HepG2 (cell line): ENCODE measurements around the gene RBM14. TPM values are rescaled to one million over a fixed set of nuclear protein-coding genes. Genes with fewer than 3 reads are reported as not detected.

Experiments
- ARNTL ChIP-seq: sonication (generic); formaldehyde crosslinking; IDR thresholded peaks from 2 replicates; pipeline ENCODE4 v1.4.0; 2020; ENCODE audit warnings: mild to moderate bottlenecking, missing genetic modification reagents
- CHD2 ChIP-seq: IDR thresholded peaks from 2 replicates; pipeline ENCODE4 v1.6.1; 2011; ENCODE audit warnings: low read depth, low read length, improper control_type of control experiment
- ESRRA ChIP-seq: sonication (generic); formaldehyde crosslinking; IDR thresholded peaks from 2 replicates; pipeline ENCODE4 v1.5.1; 2020; ENCODE audit warnings: mild to moderate bottlenecking, low read depth, missing genetic modification reagents
- KLF15 ChIP-seq: sonication (generic); formaldehyde crosslinking; IDR thresholded peaks from 2 replicates; pipeline ENCODE4 v1.8.1; 2023; ENCODE audit warnings: borderline replicate concordance, mild to moderate bottlenecking, inconsistent platforms, missing genetic modification reagents, mixed read lengths
- KLF16 ChIP-seq, 2 experiments: sonication (generic) in 1 of 2; formaldehyde crosslinking in 1 of 2; IDR thresholded peaks; 2 replicates each; pipeline versions ENCODE4 v1.6.1 to v1.8.0; 2016 to 2023; ENCODE audit warnings: missing genetic modification reagents in 2 of 2, missing compliant biosample characterization in 1 of 2
- NAIF1 ChIP-seq: sonication (generic); formaldehyde crosslinking; IDR thresholded peaks from 2 replicates; pipeline ENCODE4 v1.5.0; 2020; ENCODE audit warnings: mild to moderate bottlenecking, missing genetic modification reagents, borderline replicate concordance
- REXO4 ChIP-seq: sonication (generic); formaldehyde crosslinking; IDR thresholded peaks from 2 replicates; pipeline ENCODE4 v1.8.0; 2022; ENCODE audit warnings: missing genetic modification reagents, mild to moderate bottlenecking, borderline replicate concordance
- RNF2 ChIP-seq: fragments of 450-650 bp; conservative IDR thresholded peaks from 2 replicates; pipeline ENCODE4 v1.6.1; 2016; ENCODE audit warnings: low read depth
- SAFB2 ChIP-seq: sonication (generic); formaldehyde crosslinking; IDR thresholded peaks from 2 replicates; pipeline ENCODE4 v1.5.1; 2020; ENCODE audit warnings: missing genetic modification reagents, low read depth, mild to moderate bottlenecking, borderline replicate concordance
- SKI ChIP-seq: fragments of 450-650 bp; IDR thresholded peaks from one replicate; pipeline ENCODE4 v1.6.1; 2018; ENCODE audit warnings: mild to moderate bottlenecking; ENCODE audit not compliant: partially characterized antibody
- ZFP36 ChIP-seq: fragments of 150-350 bp; IDR thresholded peaks from 2 replicates; pipeline ENCODE4 v1.6.1; 2018; ENCODE audit warnings: borderline replicate concordance, low read length, low read depth; ENCODE audit not compliant: partially characterized antibody
- ZNF121 ChIP-seq: sonication (generic); formaldehyde crosslinking; IDR thresholded peaks from 2 replicates; pipeline ENCODE4 v1.5.0; 2020; ENCODE audit warnings: mild to moderate bottlenecking, missing genetic modification reagents
- ZNF143 ChIP-seq: sonication (generic); formaldehyde crosslinking; IDR thresholded peaks from 2 replicates; pipeline ENCODE4 v1.4.0; 2020; ENCODE audit warnings: missing genetic modification reagents
- ZNF484 ChIP-seq: sonication (generic); formaldehyde crosslinking; IDR thresholded peaks from 2 replicates; pipeline ENCODE4 v1.5.1; 2020; ENCODE audit warnings: mild to moderate bottlenecking, low read depth, missing genetic modification reagents, borderline replicate concordance
- ZNF670 ChIP-seq: sonication (generic); formaldehyde crosslinking; IDR thresholded peaks from 2 replicates; pipeline ENCODE4 v1.8.0; 2022; ENCODE audit warnings: mild to moderate bottlenecking, missing genetic modification reagents, borderline replicate concordance
- polyA plus RNA-seq, 8 experiments: library from polyadenylated mRNA; depleted of rRNA in 3 of 8; stranded (reverse) in 7 of 8; unstranded in 1 of 8; fragments of >200 nt; fragmentation: Illumina TruSeq in 4 of 8; extraction: Trizol in 4 of 8; gene quantifications; 2 replicates each; pipeline versions ENCODE4 v1.2.1 to v1.2.3, GENCODE V29; 2011 to 2016; ENCODE audit warnings: low read depth in 4 of 8, missing spikeins in 1 of 8, mixed read lengths in 1 of 8; ENCODE audit not compliant: insufficient read depth in 1 of 8
- total RNA-seq, 5 experiments: library from RNA; depleted of rRNA; stranded (reverse); fragments of >200 nt; fragmentation: Illumina TruSeq; extraction: Trizol; gene quantifications; 2 replicates each; pipeline ENCODE4 v1.2.3, GENCODE V29; 2016; ENCODE audit warnings: low read depth in 1 of 5
- TF ChIP-seq, protein P1 (sequence below): sonication (generic); formaldehyde crosslinking; IDR thresholded peaks from 2 replicates; pipeline ENCODE4 v1.5.0; 2020; ENCODE audit warnings: mild to moderate bottlenecking, missing genetic modification reagents, borderline replicate concordance
- TF ChIP-seq, protein P2 (sequence below), 2 experiments: fragments of 450-650 bp in 1 of 2; sonication (generic) in 1 of 2; formaldehyde crosslinking; IDR thresholded peaks; 2 replicates each; pipeline versions ENCODE4 v1.5.0 to v1.8.0; 2020 to 2022; ENCODE audit warnings: mild to moderate bottlenecking in 1 of 2, missing genetic modification reagents in 1 of 2
- TF ChIP-seq, protein P3 (sequence below): sonication (generic); formaldehyde crosslinking; IDR thresholded peaks from 2 replicates; pipeline ENCODE4 v1.8.0; 2022; ENCODE audit warnings: low read depth, missing genetic modification reagents

Gene RBM14
- total and polyA plus RNA-seq, 2 of the 13 experiments (the other 11 are each of a cell fraction or from before 2014, with no cell fraction given): 12.7 to 44.1 TPM

GRCh38 chr11:66616379-66617154 lies at the start of gene RBM14 (continued):
- TF ChIP-seq, protein P1, sequence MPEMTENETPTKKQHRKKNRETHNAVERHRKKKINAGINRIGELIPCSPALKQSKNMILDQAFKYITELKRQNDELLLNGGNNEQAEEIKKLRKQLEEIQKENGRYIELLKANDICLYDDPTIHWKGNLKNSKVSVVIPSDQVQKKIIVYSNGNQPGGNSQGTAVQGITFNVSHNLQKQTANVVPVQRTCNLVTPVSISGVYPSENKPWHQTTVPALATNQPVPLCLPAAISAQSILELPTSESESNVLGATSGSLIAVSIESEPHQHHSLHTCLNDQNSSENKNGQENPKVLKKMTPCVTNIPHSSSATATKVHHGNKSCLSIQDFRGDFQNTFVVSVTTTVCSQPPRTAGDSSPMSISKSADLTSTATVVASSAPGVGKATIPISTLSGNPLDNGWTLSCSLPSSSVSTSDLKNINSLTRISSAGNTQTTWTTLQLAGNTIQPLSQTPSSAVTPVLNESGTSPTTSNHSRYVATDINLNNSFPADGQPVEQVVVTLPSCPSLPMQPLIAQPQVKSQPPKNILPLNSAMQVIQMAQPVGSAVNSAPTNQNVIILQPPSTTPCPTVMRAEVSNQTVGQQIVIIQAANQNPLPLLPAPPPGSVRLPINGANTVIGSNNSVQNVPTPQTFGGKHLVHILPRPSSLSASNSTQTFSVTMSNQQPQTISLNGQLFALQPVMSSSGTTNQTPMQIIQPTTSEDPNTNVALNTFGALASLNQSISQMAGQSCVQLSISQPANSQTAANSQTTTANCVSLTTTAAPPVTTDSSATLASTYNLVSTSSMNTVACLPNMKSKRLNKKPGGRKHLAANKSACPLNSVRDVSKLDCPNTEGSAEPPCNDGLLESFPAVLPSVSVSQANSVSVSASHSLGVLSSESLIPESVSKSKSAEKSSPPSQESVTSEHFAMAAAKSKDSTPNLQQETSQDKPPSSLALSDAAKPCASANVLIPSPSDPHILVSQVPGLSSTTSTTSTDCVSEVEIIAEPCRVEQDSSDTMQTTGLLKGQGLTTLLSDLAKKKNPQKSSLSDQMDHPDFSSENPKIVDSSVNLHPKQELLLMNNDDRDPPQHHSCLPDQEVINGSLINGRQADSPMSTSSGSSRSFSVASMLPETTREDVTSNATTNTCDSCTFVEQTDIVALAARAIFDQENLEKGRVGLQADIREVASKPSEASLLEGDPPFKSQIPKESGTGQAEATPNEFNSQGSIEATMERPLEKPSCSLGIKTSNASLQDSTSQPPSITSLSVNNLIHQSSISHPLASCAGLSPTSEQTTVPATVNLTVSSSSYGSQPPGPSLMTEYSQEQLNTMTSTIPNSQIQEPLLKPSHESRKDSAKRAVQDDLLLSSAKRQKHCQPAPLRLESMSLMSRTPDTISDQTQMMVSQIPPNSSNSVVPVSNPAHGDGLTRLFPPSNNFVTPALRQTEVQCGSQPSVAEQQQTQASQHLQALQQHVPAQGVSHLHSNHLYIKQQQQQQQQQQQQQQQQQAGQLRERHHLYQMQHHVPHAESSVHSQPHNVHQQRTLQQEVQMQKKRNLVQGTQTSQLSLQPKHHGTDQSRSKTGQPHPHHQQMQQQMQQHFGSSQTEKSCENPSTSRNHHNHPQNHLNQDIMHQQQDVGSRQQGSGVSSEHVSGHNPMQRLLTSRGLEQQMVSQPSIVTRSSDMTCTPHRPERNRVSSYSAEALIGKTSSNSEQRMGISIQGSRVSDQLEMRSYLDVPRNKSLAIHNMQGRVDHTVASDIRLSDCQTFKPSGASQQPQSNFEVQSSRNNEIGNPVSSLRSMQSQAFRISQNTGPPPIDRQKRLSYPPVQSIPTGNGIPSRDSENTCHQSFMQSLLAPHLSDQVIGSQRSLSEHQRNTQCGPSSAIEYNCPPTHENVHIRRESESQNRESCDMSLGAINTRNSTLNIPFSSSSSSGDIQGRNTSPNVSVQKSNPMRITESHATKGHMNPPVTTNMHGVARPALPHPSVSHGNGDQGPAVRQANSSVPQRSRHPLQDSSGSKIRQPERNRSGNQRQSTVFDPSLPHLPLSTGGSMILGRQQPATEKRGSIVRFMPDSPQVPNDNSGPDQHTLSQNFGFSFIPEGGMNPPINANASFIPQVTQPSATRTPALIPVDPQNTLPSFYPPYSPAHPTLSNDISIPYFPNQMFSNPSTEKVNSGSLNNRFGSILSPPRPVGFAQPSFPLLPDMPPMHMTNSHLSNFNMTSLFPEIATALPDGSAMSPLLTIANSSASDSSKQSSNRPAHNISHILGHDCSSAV (CRISPR knock-in tag): no peak
- TF ChIP-seq ARNTL (CRISPR knock-in tag) (peak; percentile 82; the same call in 1 of the 2 replicates), RNF2 (peak; percentile 83; the same call in 1 of the 2 replicates), ESRRA (CRISPR knock-in tag) (no peak), ZNF670 (no peak), CHD2 (peak; percentile 69), ZNF143 (CRISPR knock-in tag) (peak; percentile 54), REXO4 (CRISPR knock-in tag) (peak; percentile 26; the same call in 1 of the 2 replicates), NAIF1 (CRISPR knock-in tag) (no peak), KLF15 (CRISPR knock-in tag) (peak; percentile 83), SAFB2 (CRISPR knock-in tag) (peak; percentile 64; the same call in 1 of the 2 replicates), ZNF121 (no peak), ZNF484 (CRISPR knock-in tag) (no peak), KLF16 (CRISPR knock-in tag; IDR thresholded peaks at IDR 0.05) (0 out of 4 replicates have a peak, but pooled peaks of 1 of the 2 experiments have one; percentile 61), SKI (peak; percentile 69), ZFP36 (no peak)
- TF ChIP-seq, protein P2, sequence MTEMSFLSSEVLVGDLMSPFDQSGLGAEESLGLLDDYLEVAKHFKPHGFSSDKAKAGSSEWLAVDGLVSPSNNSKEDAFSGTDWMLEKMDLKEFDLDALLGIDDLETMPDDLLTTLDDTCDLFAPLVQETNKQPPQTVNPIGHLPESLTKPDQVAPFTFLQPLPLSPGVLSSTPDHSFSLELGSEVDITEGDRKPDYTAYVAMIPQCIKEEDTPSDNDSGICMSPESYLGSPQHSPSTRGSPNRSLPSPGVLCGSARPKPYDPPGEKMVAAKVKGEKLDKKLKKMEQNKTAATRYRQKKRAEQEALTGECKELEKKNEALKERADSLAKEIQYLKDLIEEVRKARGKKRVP (CRISPR knock-in tag; IDR thresholded peaks at IDR 0.05): peak in 1 of 2 experiments; percentile 55; a peak in 1 of 4 replicates
- TF ChIP-seq, protein P3, sequence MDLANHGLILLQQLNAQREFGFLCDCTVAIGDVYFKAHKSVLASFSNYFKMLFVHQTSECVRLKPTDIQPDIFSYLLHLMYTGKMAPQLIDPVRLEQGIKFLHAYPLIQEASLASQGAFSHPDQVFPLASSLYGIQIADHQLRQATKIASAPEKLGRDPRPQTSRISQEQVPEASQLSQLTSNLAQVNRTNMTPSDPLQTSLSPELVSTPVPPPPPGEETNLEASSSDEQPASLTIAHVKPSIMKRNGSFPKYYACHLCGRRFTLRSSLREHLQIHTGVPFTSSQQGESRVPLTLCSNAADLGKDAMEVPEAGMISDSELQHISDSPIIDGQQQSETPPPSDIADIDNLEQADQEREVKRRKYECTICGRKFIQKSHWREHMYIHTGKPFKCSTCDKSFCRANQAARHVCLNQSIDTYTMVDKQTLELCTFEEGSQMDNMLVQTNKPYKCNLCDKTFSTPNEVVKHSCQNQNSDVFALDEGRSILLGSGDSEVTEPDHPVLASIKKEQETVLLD (CRISPR knock-in tag): peak; percentile 44; the same call in 1 of the 2 replicates
